ENCODE measurements around the gene DLG5.
A peak's percentile ranks its signal among the peaks of the same experiment; 100 is the strongest.

The DLG5 gene

DNA sequence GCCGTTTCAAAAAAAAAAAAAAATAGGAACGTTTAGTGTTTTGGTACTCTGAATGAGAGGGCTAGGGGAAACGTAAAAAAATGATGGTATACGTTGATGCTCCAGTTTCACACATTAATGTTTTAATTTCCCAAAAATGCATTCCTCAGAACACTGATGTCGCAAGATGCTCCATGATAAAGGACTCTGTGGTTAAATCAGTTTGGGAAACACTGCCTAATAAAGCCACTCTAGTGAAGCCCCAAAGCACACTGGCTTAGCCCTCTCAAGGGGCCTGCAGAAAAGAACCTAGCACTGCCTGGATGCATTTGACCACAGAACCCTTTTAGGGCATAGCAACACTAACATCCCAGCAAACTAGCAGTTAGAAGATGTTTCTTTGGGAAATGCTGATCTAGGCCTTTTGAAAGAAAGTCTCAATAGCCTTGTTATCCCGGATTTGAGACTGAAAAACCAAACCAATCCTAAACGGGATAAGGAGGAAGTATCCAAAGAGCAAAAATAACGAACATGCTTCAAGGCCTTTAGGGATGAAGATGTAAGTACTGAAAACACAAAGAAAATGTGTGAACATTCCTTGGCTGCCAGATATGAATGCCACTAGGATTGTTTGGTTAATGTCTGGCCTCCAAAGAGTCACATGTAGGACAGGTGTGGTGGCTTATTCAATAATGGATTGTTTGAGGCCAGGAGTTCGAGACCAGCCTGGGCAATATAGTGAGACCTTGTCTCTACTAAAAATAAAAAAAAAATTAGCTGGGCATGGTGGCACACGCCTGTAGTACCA, 11.0 kb downstream of the DLG5 start:
- FAIRE-seq (no peak), DNase-seq (ENCODE audit: low spot score) (no peak)

DNA sequence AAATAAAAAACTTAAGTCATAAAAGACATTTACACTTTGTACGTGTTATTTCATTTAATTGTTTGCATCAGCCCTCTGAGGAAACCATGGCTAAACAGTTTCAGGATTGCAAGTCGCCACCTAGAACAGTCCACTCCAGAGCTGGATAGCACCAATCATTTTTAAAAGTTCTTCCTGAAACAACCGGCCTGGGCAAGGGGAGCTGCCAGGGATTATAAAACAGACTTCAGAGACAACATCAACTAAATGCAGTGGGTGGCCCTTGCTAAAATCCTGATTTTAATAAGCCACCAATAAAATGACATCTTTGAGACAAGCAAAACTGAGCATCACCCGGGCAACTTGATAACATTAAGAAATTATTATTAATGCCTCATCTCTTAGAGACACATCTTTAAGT, 13.5 kb downstream of the DLG5 start:
- FAIRE-seq (no peak), DNase-seq (ENCODE audit: low spot score) (no peak)

DNA sequence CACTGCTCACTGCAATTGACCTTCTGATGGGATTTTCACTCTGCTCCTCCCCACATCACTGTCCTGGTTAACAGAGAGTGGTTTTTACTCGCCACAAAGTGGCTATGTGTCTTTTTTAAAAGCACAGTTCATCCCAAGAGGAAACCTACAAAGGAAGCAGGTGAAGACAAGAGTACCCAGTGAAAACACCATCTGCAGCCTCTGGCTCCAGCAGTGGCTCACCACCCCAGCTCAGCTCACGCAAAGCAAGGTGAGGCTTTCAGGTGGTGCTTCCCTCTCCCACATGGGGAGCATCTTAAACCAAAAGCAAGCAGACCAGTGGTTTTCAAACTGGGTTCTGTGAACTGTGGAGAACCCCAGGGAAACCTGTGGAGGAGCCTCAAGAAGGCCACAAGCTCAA, 14.0 kb downstream of the DLG5 start:
- DNase-seq (ENCODE audit: low spot score) (no peak), FAIRE-seq (no peak)

DNA sequence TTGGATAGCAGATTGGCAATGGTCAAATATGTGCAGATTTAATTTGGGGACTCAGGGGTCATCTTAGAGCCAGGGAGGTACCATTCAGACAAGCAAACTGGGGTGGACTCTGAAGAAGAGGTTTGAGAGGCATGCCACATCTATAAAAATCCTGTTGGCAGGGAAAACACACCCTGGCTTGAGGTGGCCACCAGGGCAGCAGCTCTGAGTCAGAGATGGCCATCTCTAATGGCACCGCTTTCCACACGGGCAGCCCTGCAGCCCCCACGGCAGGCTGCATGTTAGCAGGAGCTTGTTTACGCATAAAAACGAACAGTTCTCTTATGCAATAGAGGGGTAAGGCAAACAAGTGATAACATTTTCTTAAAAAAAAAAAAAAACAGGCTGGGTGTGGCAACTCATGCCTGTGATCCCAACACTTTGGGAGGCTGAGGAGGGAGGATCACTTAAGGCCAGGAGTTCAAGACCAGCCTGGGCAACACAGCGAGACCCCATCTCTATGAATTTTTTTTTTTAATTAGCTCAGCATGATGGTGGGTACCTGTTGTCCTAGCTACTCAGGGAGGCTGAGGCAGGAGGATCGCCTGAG, 14.9 kb downstream of the DLG5 start:
- DNase-seq (ENCODE audit: low spot score) (peak; percentile 32), FAIRE-seq (no peak)

DNA sequence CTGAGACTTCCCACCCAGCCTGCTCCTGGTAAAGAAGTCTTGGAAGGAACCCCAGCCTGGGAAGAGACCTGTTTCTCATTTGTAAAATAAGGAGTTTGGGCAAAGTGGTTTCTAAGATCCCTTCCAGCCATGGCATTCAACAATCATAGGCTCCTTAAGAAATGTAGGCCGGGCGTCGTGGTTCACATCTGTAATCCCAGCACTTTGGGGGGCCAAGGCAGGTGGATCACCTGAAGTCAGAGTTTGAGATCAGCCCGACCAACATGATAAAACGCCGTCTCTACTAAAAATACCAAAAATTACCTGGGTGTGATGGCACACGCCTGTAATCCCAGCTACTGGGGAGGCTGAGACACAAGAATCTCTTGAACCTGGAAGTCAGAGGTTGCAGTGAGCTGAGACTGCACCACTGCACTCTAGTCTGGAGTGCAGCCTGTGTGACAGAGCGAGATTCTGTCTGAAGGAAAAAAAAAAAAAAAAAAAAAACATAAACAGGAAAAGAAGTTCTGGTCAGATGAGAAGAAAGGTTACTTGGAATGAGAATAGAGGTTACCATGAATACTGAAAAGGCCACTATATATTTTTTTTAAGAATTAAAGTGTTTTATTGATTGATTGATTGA, 15.9 kb downstream of the DLG5 start:
- FAIRE-seq, result no peak
- no peak for DNase-seq (ENCODE audit: low spot score)

DNA sequence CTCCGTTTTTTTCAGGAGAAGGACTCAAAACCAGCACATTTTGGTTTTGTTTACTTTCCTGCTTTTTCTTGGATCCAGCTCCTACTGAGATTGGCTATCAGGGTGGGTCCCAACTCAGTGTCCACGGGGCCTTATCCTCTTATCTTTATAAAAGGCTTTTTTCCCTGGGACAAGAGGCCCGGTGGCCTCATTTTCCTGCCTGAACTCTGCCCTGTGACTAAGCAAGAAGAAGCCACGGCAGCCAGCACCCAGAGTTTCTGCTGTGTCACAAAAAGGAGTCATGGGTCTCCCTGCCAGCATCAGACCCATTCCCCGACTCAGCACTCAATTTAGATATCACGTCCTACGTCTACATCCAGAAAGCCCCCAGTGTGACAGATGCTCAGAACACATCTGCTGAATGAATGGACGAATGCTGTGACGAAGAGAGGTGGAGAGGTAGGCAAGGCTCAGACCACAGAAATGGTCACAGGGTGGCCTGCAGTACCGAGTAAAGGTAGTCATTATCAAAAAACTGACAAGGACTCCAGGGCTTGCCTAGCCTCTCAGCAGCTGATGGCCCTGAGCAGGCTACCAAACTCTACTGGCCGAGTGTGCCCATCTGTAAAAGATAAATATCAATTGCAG, 16.7 kb downstream of the DLG5 start:
- DNase-seq (ENCODE audit: low spot score), result peak; percentile 62
- no peak for FAIRE-seq

DNA sequence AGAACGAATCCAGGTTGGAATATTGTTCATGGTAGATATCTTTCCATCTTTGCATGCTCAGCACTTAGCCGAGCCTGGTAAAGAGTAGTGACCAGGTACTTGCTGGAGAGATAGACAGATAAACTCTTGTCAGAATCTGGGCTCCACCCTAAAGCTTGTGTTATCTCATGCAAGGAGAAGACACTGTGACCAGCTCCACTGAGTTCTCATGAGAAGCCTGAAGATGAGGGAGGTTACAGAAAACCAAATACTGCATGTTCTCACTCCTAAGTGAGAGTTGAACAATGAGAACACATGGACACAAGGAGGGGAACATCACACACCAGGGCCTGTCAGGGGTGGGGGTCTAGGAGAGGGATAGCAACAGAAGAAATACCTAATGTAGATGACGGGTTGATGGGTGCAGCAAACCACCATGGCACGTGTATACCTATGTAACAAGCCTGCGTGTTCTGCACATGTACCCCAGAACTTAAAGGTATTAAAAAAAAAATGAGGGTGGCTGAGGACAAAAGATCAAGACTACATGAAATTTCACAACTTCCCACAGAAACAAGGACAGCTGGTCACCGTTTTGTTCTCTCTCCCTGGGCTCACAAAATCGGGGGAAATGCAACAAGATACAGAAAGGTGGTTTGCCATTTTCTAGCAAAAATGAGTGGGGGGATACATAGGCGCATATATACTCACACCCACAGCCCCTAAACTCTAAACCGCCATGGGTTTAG, 17.4 kb downstream of the DLG5 start:
- DNase-seq (ENCODE audit: low spot score), result no peak
- no peak for FAIRE-seq

DNA sequence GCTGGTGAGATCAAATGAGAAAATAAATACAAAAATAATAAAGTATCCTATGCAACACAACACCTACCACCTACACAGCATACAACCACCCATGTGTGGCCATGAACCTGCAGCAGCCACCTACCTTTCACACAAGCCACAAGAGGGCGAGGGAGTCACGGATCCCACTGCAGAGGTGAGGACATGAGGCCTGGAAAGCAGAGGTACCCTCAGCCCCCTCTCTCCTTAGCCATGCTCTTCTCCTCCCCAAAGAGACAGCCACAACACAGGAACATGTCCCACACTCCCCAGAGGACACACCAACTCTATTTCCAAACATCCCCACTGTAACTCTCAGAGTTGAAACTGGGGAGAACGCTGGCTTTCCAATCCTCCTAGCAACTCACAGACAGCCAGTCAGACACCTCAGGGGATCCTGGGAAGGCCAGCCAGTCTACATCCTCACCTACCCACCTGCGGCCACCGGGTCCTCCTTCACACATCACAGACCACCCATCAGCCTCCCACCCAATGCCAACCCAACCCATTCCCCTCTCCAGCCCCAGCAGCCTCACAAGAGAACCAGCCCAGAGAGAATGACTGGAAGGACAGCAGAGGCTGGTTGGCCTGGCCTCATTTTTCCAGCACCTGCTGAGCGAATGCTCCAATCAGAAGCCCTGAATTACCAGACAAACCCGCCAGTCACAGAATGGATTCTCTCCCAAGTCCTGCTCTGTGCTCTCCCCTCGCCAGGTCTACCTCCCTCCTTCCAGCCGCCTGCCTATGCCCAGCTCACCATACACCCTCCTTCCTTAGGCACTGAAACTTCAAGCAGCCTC, 18.4 kb downstream of the DLG5 start:
- FAIRE-seq, result no peak

DNA sequence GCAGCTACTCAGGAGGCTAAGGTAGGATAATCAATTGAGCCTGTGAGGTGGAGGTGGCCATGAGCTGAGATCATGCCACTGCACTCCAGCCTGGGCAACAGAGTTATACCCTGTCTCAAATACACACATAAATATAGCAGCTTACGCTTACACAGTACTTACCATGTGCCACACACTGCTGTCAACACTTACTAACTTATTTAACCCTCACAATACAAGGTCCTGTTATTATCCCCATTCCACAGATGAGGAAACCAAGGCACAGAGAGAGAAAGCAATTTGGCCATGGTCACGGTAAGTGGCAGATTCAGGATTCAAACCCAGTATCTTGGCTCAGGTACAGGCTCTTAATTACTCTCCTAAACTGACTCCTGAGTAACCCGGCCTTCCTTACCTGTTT, 19.1 kb downstream of the DLG5 start:
- FAIRE-seq, result no peak

More for the DNA sequence above, 18.4 kb downstream of the DLG5 start:
- DNase-seq (ENCODE audit: low spot score), result no peak

DNA sequence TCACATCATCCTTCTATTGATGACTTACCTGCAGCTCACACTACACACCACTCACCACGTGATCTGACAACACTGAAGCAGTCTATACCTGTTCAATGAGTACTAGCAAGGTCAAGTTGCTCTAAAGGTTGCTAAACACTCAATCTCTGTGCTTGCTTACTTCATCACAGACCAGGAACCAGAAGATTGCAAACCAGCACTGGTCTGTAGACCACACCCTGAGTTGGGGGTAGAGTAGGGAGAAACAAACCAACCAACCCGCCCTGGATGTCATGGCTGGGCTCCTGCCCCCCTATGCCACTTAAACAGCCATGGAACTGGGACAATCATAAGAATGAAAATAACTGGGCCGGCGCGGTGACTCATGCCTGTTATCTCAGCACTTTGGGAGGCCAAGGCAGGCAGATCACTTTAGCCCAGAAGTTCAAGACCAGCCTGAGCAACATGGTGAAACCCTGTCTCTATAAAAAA, 19.6 kb downstream of the DLG5 start:
- FAIRE-seq (no peak), DNase-seq (ENCODE audit: low spot score) (no peak)

More for the DNA sequence above, 19.1 kb downstream of the DLG5 start:
- DNase-seq (ENCODE audit: low spot score), result no peak

DNA sequence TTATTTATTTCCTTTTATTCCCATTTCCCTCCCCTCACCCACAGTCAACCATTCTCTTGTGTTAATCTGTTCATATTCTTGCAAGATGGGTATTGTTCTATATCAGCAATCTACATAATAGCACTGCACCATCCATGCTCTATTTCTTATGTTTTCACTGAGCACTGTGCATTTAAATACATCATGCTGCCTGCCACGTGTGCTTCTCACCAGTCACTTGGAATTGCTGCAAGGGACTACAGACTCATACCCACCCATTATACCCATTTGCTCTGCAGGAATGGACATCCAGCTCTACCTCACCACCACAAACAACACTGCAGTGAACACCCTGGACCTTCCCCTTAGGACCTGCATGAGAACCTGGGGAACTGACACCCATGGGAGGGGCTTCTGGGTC, 20.8 kb downstream of the DLG5 start:
- no peak for FAIRE-seq

DNA sequence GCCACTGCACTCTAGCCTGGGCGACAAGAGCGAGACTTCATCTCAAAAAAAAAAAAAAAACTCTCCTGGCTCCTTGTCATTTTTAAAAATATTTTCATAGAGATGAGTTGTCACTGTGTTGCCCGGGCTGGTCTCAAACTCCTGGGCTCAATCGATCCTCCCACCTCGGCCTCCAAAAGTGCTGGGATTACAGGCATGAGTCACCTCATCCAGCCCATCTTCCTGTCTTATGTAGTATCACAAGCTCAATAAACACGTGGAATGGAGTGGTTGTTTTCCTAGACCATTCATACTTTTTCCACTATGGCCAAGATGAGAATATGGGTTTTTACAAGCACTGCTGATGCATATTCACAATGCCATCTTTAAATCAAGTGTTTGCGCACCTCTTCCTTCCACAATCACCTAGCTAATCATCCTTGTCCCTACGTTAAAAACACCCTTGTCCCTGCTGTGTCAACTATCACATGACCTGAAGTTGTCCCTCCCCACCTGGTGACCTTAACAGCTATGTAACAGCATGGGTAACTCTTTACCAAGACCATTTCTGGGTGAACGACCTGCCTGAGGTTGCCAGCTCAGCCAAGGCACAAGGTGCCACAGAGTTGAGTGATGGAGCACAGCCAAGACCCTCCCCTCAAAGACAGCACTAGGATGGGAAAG, 21.3 kb downstream of the DLG5 start:
- FAIRE-seq (no peak), DNase-seq (ENCODE audit: low spot score) (no peak)

More for the DNA sequence above, 20.8 kb downstream of the DLG5 start:
- DNase-seq (ENCODE audit: low spot score), result no peak

DNA sequence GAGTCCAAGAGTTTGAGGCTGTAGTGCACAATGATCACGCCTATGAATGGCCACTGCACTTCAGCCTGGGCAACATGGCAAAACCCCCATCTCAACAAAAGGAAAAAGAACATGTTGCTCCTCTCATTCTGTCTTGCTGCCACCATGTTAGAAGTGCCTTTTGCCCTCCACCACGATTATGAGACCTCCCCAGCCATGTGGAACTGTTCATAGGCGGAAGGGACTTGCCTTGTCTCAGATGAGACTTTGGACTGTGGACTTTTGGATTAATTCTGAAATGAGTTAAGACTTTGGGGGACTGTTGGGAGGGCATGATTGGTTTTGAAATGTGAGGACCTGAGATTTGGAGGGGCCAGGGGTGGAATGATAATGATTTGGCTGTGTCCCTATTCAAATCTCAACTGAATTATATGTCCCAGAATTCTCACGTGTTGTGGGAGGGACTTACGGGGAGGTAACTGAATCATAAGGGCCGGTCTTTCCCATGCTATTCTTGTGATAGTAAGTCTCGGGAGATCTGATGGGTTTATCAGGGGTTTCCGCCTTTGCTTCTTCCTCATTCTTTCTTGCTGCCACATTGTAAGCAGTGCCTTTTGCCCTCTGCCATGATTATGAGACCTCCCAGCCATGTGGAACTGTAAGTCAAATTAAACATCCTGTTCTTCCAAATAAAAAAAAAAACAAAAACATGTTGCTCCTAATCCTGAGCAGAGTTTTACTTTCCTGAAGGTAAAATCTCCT, 22.3 kb downstream of the DLG5 start:
- FAIRE-seq (no peak), DNase-seq (ENCODE audit: low spot score) (no peak)

DNA sequence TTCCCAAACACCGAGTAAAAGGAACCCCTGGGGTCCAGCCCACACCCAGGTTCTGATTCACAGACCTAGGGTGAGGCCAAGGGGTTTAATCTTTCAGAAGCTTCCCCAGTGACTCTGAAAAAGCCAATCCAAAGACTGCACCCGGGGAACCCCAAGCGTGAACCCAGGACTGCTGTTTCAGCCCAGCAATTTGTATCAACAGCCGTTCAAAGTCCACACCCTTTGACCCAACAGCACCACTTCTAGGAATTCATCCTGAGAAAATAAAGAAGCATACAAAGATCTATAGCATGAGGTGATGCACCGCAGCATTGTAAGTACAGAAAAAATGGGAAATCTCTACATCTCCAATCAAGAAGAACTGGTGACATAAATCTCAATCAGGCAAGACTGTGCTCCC, 24.4 kb downstream of the DLG5 start:
- FAIRE-seq (no peak), DNase-seq (ENCODE audit: low spot score) (no peak)

DNA sequence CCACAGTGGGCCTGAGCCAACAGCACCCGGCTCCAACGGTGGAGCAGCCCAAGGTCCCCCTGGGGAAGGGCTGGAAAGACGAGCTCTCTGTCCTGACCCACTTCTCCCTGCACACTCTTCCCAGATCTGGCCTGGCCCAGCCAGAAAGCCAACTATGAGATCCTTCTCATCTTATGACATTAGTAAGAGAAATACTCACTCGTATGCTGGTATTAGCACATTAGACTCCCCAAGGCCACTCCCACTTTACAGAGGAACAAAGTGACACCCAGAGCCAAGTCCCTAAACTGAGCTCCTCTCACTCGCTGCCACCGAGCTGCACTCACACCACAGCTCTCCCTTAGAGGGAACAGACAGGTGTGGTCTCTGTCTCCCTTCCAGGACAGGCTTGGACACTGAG, 24.8 kb downstream of the DLG5 start:
- no peak for FAIRE-seq

DNA sequence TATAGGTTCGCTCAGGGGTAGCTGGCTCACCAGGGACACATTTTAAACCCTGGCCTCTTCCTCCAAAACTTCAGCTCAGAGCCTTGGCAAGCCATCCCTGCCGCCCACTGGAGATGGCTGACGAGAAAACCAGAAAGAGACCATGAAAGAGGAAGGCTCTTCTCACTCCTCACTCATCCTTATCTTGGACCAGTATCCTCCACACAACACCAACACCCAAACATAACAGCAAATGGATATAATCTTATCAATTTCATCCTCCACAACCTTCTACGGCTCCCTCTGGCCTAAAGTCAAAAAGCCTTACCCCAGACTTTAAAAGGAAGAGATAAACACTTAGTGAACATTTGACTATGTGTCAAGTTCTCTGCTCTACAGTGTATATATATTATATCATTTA, 26.9 kb downstream of the DLG5 start:
- no peak for DNase-seq (ENCODE audit: low spot score)
- no peak for FAIRE-seq

More for the DNA sequence above, 24.8 kb downstream of the DLG5 start:
- DNase-seq (ENCODE audit: low spot score), result no peak

DNA sequence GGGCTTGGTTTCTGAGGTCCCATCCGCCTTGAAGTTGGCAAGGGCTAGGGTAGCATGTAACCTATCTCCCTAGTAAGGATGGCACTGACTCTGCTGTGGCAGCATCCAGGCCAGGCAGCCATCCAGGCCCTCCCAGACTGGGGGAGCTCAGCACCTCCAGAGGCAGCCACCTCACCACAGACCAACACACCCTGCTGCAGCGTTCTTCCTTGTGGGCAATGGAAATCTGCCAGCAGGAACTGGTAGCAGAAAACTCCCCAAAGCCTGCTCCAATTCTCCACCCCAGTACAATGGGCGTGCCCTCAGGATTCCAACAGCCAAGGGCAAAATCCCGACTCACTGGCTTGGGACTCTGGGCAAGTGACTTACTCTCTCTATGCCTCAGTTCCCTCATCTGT, 27.5 kb downstream of the DLG5 start:
- DNase-seq (ENCODE audit: low spot score), result peak; percentile 62
- FAIRE-seq, result peak; percentile 81

DNA sequence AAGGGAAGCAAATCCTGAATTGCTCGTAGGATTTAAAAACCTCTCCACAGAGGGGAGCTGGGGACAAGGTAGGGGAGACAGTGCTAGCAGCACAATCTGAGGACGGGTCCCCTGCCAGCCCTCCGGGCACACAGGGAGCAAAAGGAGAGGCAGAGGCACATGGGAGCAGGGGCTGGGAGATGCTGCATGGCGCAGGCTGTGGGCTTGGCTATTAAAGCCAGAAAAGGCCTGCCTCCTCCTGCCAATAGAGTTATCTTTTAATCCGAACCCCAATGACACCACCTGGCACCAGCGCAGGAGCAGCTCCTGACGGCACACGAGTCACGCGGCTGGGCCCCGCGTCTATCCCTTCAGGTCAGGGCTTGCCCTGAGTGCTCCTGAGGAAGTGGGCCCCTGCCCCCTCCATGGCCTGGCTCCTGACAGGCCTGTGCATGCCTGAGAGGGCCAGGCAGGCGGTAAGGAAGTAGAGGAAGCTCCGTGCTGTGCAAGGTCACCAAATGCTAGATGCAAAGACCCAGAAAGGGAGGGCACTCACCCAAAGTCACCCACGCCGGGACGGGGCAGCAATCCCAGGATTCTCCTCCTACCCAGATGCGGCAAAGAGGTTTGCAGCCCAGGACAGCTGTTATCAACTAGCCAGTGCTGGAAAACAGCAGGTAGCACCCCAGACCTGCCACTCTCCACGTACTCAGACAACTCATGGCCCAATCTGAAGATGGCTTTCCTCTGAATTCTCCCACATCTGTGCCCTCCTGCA, 28.1 kb downstream of the DLG5 start:
- FAIRE-seq (no peak), DNase-seq (ENCODE audit: low spot score) (peak; percentile 49)

DNA sequence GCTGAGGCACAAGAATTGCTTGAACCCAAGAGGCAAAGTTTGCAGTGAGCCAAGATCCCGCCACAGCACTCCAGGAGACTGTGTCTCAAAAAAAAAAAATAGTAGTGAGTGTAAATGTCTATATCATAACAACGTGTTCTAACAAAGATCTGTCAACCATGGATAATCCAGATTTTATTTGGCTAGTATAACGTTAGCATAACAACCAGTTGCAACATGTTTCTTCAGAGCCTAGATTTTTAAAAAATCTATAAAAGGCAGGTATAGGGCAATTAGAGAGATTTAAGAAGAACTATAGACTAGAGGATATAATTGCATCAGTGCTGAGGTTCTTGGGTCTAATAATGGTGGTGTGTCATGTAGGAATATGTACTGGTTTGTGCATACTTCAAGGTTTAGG, 30.5 kb downstream of the DLG5 start:
- FAIRE-seq (no peak), DNase-seq (ENCODE audit: low spot score) (no peak)

Data from RCC 7860 (cell line).